Neural cell (in vitro differentiated cells): ENCODE results near the gene UNC5B. TPM values are rescaled to one million over a fixed set of nuclear protein-coding genes. Genes with fewer than 3 reads are reported as not detected.

Experiments used
- H2AFZ ChIP-seq: fragments of 200-600, 300-800 bp; sonication (generic), shearing (Covaris generic); 2 replicates; pipeline ENCODE4 v1.6.0; 2014; ENCODE audit warnings: low read depth, mild to moderate bottlenecking, antibody characterized with exemption, low read length, moderate library complexity
- H3F3A ChIP-seq: fragments of 200-600 bp; shearing (Covaris generic); 2 replicates; pipeline ENCODE4 v1.6.1; 2016; ENCODE audit warnings: mild to moderate bottlenecking, moderate library complexity, mixed read lengths, antibody characterized with exemption, low read length; ENCODE audit not compliant: insufficient read depth, poor library complexity, severe bottlenecking
- H3K27ac ChIP-seq: fragments of 200-600, 300-800 bp; sonication (generic), shearing (Covaris generic); 2 replicates; pipeline ENCODE4 v1.5.1; 2014; ENCODE audit warnings: mild to moderate bottlenecking, low read length, moderate library complexity
- H3K27me3 ChIP-seq: fragments of 300-800, 200-600 bp; sonication (generic), shearing (Covaris generic); 2 replicates; pipeline ENCODE4 v1.6.0; 2014; ENCODE audit warnings: mild to moderate bottlenecking, low read depth, low read length, moderate library complexity; ENCODE audit not compliant: insufficient read depth
- H3K36me3 ChIP-seq: fragments of 300-800, 200-600 bp; sonication (generic), shearing (Covaris generic); 2 replicates; pipeline ENCODE4 v1.5.1; 2014; ENCODE audit warnings: mild to moderate bottlenecking, antibody characterized with exemption, low read length, moderate library complexity; ENCODE audit not compliant: insufficient read depth
- H3K4me2 ChIP-seq: fragments of 300-800, 200-600 bp; sonication (generic), shearing (Covaris generic); 2 replicates; pipeline ENCODE4 v1.6.0; 2014; ENCODE audit warnings: mild to moderate bottlenecking, low read length
- H3K4me3 ChIP-seq: fragments of 300-800, 200-600 bp; sonication (generic), shearing (Covaris generic); 2 replicates; pipeline ENCODE4 v1.5.1; 2014; ENCODE audit warnings: mild to moderate bottlenecking, low read length, moderate library complexity
- H3K79me2 ChIP-seq: fragments of 200-600 bp; shearing (Covaris generic); replicated peaks from 2 replicates; pipeline ENCODE4 v1.6.0; 2014; ENCODE audit warnings: mild to moderate bottlenecking, low read length, moderate library complexity; ENCODE audit not compliant: insufficient read depth
- H3K9ac ChIP-seq: fragments of 300-800, 200-600 bp; sonication (generic), shearing (Covaris generic); 2 replicates; pipeline ENCODE4 v1.6.1; 2016; ENCODE audit warnings: mild to moderate bottlenecking, low read length, mixed read lengths
- H3K9me2 ChIP-seq: fragments of 200-600 bp; shearing (Covaris generic); 2 replicates; pipeline ENCODE4 v1.6.1; 2016; ENCODE audit warnings: mild to moderate bottlenecking, low read length, mixed read lengths; ENCODE audit not compliant: insufficient read depth
- H3K9me3 ChIP-seq: fragments of 200-600, 300-800 bp; sonication (generic), shearing (Covaris generic); 2 replicates; pipeline ENCODE4 v1.6.1; 2016; ENCODE audit warnings: mild to moderate bottlenecking, mixed run types, low read length, moderate library complexity, mixed read lengths
- H4K20me1 ChIP-seq: fragments of 200-600 bp; shearing (Covaris generic); 2 replicates; pipeline ENCODE4 v1.6.1; 2016; ENCODE audit warnings: mild to moderate bottlenecking, mixed run types; ENCODE audit not compliant: insufficient read depth
- EP300 ChIP-seq: fragments of 450-650 bp; conservative IDR thresholded peaks from 2 replicates; pipeline ENCODE4 v1.6.1; 2014; ENCODE audit warnings: antibody characterized with exemption, mild to moderate bottlenecking, moderate library complexity; ENCODE audit not compliant: poor library complexity, severe bottlenecking
- EZH2 ChIP-seq: fragments of 200-600, 300-800 bp; shearing (Covaris generic), sonication (generic); IDR thresholded peaks from 2 replicates; pipeline ENCODE4 v1.6.1; 2014; ENCODE audit warnings: antibody characterized with exemption, low read length, borderline replicate concordance, mild to moderate bottlenecking; ENCODE audit not compliant: insufficient read depth, poor library complexity, severe bottlenecking
- MXI1 ChIP-seq: fragments of 450-650 bp; conservative IDR thresholded peaks from 2 replicates; pipeline ENCODE4 v1.6.1; 2014; ENCODE audit warnings: antibody characterized with exemption, mild to moderate bottlenecking; ENCODE audit not compliant: poor library complexity, severe bottlenecking
- POLR2AphosphoS5 ChIP-seq: IDR thresholded peaks from 2 replicates; pipeline ENCODE4 v1.6.1; 2012
- RAD21 ChIP-seq: fragments of 450-650 bp; conservative IDR thresholded peaks from 2 replicates; pipeline ENCODE4 v1.6.1; 2014; ENCODE audit warnings: antibody characterized with exemption, mild to moderate bottlenecking, moderate library complexity
- SMC3 ChIP-seq: fragments of 450-650 bp; conservative IDR thresholded peaks from 2 replicates; pipeline ENCODE4 v1.6.1; 2014; ENCODE audit warnings: antibody characterized with exemption, mild to moderate bottlenecking, moderate library complexity; ENCODE audit not compliant: poor library complexity
- TAF1 ChIP-seq: IDR thresholded peaks from 2 replicates; pipeline ENCODE4 v1.6.1; 2012; ENCODE audit warnings: low read depth
- polyA plus RNA-seq: library from polyadenylated mRNA; depleted of rRNA; stranded (reverse); fragments of >200 nt; gene quantifications from 2 replicates; pipeline ENCODE4 v1.2.3, GENCODE V29; 2014
- TF ChIP-seq, protein P1 (sequence below): fragments of 450-650 bp; IDR thresholded peaks from 2 replicates; pipeline ENCODE4 v1.5.1; 2014; ENCODE audit warnings: antibody characterized with exemption, mild to moderate bottlenecking, moderate library complexity; ENCODE audit not compliant: poor library complexity, severe bottlenecking
- TF ChIP-seq, protein P2 (sequence below): IDR thresholded peaks from 2 replicates; pipeline ENCODE4 v1.6.1; 2012; ENCODE audit warnings: borderline replicate concordance

UNC5B gene
- polyA plus RNA-seq, 1 donor from 2014 or later = 2.0 TPM

DNA sequence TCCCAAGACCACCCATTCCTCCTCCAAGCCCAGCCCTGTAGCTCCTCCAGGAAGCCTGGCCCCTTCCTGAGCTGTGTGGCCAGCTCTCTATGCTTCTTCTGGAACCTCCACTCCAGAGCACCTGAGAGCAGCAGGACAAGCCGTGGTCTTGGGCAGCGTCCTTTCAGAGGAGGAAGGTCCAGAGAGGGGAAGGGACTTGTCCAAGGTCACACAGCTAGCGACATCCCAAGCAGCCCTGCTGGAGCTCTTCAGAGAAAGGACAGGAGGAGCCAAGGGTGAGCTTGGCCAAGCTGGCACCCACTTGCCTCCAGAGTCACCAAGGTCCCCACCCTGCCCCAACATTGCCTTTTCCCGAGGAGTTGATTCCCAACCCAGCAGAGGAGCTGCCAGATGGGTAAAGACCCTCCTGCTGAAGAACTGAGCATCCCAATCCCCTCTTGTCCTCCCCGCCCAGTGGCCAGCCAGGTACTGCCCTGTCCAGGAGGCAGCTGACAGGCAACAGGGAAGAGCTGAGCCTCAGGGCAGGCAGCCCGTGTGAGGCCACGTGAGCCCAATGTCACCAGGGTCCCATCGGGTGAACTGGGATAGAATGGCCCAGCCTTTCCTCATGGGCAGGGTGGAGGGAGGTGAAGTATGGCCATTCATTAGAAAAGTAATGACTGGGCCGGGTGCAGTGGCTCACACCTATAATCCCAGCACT lies 46.2 kb downstream of the UNC5B start:
- Histone ChIP-seq H3K27me3 (no peaks in the 10 kb centered on the region), H4K20me1 (no peaks in the 10 kb centered on the region), H3F3A (no peaks in the 10 kb centered on the region), H3K4me3 (no peak overlapping the region), H3K36me3 (no peaks in the 10 kb centered on the region), H3K27ac (no peak overlapping the region), H2AFZ (no peak overlapping the region), H3K9me3 (no peaks in the 10 kb centered on the region), H3K9ac (no peak overlapping the region), H3K4me2 (no peak overlapping the region), H3K79me2 (no peaks in the 10 kb centered on the region), H3K9me2 (no peaks in the 10 kb centered on the region)
- TF ChIP-seq EP300 (no peak), MXI1 (no peak), POLR2AphosphoS5 (no peak), SMC3 (no peak), TAF1 (no peak), EZH2 (no peak), RAD21 (no peak)
- TF ChIP-seq, protein P1, sequence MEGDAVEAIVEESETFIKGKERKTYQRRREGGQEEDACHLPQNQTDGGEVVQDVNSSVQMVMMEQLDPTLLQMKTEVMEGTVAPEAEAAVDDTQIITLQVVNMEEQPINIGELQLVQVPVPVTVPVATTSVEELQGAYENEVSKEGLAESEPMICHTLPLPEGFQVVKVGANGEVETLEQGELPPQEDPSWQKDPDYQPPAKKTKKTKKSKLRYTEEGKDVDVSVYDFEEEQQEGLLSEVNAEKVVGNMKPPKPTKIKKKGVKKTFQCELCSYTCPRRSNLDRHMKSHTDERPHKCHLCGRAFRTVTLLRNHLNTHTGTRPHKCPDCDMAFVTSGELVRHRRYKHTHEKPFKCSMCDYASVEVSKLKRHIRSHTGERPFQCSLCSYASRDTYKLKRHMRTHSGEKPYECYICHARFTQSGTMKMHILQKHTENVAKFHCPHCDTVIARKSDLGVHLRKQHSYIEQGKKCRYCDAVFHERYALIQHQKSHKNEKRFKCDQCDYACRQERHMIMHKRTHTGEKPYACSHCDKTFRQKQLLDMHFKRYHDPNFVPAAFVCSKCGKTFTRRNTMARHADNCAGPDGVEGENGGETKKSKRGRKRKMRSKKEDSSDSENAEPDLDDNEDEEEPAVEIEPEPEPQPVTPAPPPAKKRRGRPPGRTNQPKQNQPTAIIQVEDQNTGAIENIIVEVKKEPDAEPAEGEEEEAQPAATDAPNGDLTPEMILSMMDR = no peak

DNA sequence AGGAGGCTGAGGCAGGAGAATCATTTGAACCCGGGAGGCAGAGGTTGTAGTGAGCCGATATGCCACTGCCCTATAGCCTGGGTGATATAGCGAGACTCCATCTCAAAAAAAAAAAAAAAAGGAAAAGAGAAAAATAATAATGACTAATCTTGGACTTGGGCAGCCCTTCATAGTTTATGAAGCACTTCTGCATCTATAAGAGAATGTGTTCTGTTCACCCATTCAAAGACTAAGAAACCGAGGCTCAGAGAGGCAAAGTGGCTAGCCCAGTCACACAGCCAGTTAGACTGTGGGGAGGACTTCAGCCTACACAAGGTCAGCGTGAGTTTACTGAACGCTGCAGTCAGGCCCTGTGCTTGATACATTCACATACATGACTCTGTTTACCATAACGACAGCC lies 46.9 kb downstream of the UNC5B start:
- Histone ChIP-seq H3K9ac (no peak overlapping the region), H3K4me2 (no peak overlapping the region)

More for the DNA sequence above, 46.9 kb downstream of the UNC5B start:
- TF ChIP-seq RAD21 (no peak), TAF1 (no peak), SMC3 (no peak), POLR2AphosphoS5 (no peak), MXI1 (no peak), EZH2 (no peak), EP300 (no peak)
- TF ChIP-seq, protein P1 = no peak
- TF ChIP-seq, protein P2, sequence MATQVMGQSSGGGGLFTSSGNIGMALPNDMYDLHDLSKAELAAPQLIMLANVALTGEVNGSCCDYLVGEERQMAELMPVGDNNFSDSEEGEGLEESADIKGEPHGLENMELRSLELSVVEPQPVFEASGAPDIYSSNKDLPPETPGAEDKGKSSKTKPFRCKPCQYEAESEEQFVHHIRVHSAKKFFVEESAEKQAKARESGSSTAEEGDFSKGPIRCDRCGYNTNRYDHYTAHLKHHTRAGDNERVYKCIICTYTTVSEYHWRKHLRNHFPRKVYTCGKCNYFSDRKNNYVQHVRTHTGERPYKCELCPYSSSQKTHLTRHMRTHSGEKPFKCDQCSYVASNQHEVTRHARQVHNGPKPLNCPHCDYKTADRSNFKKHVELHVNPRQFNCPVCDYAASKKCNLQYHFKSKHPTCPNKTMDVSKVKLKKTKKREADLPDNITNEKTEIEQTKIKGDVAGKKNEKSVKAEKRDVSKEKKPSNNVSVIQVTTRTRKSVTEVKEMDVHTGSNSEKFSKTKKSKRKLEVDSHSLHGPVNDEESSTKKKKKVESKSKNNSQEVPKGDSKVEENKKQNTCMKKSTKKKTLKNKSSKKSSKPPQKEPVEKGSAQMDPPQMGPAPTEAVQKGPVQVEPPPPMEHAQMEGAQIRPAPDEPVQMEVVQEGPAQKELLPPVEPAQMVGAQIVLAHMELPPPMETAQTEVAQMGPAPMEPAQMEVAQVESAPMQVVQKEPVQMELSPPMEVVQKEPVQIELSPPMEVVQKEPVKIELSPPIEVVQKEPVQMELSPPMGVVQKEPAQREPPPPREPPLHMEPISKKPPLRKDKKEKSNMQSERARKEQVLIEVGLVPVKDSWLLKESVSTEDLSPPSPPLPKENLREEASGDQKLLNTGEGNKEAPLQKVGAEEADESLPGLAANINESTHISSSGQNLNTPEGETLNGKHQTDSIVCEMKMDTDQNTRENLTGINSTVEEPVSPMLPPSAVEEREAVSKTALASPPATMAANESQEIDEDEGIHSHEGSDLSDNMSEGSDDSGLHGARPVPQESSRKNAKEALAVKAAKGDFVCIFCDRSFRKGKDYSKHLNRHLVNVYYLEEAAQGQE = no peak
- no peaks in the 10 kb centered on the region for H4K20me1 ChIP-seq
- no peaks in the 10 kb centered on the region for H3K9me2 ChIP-seq
- no peaks in the 10 kb centered on the region for H3K79me2 ChIP-seq
- no peaks in the 10 kb centered on the region for H3K27me3 ChIP-seq
- no peaks in the 10 kb centered on the region for H3F3A ChIP-seq
- H3K36me3 ChIP-seq = no peaks in the 10 kb centered on the region
- no peak overlapping the region for H2AFZ ChIP-seq
- no peak overlapping the region for H3K4me3 ChIP-seq
- no peaks in the 10 kb centered on the region for H3K9me3 ChIP-seq
- H3K27ac ChIP-seq = no peak overlapping the region
